HL-60/S4 treated with retinoic acid at 250 ng/mL for 4 days and 3 days (cell line): ENCODE measurements around the gene RGL4.

Experiments
- in situ Hi-C: fragments of 300-500 bp; cut with MboI; formaldehyde crosslinking; loops from 2 replicates; pipeline ENCODE4 v1.7.0; 2022; ENCODE audit warnings: low sequenced_read_pairs

RGL4 gene

DNA sequence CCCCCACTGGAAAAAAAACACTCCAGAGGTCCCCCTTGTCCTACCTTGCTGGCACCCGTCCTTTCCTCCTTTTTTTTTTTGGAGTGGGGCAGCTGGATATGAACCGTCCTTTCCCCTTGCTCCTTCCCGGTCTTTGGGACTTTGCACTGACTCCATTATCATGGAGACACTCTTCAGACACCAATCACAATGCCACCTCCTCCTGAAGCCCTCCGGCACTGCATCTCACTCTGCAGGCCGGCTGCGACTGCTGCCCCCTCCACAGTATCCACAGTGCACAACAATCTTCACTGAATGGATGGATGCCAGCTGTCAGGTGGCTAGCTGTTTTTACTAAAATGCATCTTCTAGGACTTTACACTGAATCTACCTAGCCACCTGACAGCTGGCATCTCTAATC lies 12.7 kb upstream of the RGL4 start:
- in situ Hi-C loops: no loop called here

DNA sequence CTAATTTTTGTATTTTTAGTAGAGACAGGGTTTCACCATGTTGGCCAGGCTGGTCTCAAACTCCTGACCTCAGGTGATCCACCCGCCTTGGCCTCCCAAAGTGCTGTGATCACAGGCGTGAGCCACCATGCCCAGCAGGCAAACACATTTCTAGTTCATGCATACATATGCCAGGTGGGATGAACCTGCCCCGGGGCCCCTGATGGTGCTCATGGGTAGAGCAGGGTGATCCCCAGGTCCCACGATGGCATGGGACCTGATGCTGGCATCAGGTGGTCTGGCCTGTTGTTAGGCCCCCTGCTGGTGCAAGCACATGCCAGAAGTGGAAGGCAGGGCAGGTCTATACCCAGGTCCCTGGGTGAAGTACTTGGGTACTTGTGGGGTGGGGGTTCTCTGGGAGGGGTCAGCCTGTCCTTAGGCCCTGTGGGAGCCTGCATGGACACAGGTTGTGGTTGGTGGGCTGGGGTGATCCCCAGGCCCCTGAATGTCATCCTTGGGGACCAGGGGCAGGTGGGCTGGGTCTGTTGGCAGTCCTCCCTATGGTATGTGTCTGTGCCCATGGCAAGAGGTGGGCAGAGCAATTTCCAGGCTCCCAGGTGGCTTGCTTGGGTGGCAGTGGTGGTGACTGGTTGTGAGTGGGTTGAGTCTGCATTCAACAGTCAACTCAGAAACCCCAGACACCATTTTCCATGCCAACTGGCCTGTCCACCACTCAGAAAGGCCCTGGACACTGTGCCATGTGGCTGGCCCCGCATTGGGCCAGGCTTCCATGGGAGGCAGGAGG lies 9.6 kb upstream of the RGL4 start:
- in situ Hi-C loops: no loop called here

DNA sequence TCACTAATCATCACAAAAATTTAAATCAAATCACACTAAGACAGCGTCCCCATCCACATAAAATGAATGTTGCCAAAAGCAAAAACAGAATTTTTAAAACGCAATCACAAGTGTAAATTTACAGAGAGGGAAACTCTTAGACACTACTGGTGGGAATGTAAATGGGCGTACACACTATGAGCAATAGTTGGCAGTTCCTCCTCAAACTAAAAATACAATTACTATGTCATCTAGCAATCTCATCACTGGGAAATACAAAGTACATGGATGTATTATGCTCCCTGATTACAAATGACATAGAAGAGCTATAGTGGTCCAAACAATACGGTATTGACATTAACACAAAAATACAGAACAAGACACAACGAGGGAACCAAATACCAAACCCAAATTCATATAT lies 8.7 kb upstream of the RGL4 start:
- in situ Hi-C loops: no loop called here

DNA sequence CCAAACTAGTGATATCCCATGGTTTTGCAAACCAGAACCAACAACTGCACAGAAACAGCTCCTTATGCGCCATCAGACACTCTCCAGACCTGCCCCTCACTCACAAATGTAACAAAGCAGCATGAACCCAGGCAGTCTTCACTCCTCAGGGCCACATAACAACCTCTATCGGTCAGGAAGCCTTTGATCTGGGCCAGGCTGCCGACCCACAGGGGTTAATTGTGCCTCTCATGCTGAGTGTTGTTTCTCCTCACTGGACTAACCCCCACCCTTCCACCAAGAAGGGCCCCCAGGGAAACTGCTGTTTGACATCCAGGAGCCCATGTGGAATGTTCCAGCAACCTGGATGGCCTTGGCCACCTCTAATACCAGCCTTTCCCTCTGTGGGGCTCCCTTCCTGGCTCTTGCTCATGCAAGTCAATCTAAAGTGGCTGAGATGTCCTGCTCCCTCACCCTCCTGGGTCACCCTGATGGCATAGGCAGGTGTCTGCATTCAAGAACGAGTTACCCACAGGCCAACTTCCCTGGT lies 7.9 kb upstream of the RGL4 start:
- in situ Hi-C loops: no loop called here

DNA sequence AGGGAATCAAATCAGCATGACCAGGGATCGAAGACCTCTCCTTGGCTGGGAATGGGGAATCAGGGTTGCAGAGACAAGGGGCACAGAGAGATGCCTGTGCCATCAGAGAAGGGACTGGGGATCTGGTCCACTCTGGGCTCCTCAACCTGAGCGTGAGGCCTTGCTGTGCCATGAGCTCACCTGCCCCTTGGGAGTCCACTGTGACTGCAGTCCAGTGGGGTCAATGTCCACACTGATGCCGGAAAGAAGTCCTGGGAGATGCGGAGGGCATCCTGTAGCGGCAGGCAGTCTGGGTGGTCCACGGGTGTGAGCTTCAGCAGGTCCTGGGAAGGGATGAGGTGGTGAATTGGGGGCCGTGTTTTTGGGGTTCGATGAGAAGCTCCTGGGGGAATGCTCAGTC lies 7.3 kb upstream of the RGL4 start:
- in situ Hi-C loops: no loop called here

DNA sequence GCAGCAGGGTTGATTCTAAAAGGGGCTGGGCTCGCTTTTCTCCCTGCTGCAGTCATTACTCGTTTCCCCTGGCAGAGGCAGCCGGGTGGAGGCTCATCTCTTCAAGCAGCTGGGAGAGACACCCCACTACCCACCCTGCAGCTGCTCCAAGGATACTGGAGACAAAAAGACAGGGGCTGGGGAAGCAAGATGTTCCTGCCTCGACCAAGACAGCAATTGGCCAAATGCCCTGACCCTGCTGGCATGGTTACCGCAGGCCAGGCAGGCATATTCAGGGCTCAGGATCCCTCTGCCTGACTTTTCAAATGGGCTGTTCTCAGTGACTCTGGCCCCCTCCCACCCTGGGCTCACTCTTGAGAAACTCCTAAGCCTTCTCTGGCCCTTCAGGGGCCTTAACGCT lies 6.8 kb upstream of the RGL4 start:
- in situ Hi-C loops: no loop called here

DNA sequence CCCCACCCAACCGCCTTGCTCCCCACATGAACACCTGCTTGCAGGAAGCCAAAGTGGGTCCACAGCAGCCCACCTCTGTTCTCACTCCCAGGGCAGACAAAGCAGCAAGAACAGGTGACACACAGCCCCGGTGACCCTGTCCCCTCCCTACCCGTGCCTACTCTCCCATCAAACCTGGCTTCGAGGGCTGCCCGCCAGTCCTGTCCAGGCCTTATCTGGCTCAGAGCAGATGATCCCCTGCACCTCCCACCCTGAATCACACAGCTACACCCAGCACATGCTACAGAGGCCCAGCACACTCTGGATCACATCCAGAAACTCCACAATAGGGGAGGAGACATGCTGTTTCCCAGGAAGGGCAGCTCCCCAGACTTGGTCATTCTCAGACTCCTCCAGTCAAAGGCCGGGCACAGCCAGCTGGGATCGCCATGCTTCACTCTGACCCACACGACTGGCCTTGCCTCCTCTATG lies 6.2 kb upstream of the RGL4 start:
- in situ Hi-C loops: no loop called here

DNA sequence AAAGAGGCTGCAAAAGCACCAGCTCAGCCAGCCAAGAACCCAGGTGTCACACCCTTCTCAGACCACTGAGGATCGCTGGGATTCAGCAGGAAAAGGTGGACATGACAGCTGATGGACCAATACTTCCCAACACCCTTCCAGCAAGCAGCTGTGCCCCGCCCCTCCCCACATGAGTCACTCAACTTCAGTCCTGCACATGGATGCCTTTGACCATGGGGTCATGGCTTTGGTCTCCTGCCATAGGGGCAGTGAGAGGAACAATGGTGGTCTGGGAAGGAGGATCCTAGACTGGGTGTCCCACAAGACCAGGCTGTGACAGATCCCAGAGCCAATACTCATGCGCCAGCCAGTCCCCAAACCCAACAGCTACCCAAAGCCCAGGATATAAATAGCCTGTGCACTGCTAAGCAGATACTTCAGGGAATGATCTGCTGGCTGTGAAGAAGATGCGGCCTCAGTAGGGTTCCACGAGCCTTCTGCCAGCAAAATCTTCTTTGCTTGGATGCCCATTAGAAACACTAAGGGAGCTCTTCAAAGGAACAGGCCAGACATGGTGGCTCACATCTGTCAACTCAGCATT lies 5.5 kb upstream of the RGL4 start:
- in situ Hi-C loops: no loop called here

DNA sequence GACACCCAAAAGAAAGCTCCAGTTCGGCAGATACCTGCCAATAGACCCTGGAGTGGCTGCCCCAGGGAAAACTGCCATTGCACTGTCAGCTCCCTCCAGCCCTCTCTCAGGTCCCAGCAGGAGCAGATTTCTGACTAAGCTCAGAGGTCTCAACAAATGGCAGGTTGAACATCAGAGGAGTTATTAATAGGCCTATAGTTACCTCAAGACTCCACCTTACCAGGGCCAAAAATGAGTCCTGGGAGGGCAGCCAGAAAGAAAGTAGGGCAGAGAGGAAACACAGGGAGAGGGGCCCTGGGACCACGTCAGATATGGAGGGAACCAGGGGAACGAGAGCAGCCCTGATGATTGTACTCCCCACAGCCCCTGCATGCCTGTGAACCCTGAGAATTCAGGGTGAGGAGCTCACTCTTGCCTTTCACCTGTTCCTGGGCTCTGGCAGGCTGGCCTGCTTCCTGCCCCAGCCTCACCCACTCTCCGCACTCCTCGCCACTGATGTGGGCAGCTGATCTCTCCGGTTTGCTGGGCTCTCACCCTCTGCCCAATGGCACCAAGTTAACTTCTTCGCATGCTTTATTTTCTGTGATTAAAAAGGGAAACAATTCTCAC lies 4.3 kb upstream of the RGL4 start:
- in situ Hi-C loops: no loop called here

DNA sequence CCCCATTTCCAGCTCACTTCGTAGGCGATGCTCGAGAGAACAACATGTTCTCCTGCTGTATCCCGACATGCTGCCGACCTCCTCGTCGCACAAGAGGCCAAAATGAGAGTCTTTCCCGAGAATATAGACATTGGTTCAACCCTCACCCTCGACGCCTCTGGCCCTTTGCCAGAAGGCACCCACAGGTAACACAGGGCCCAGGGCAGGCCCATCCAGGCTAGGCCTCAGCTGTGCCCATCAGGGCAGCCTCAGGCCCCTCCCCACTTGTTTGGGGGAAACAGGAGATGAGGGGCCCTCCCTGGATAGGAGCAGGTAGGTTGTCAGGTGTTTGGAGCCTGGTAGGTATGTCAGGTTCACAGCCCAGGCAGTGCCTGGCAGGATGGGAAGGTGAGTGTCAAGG lies 2.7 kb upstream of the RGL4 start:
- in situ Hi-C loops: no loop called here

DNA sequence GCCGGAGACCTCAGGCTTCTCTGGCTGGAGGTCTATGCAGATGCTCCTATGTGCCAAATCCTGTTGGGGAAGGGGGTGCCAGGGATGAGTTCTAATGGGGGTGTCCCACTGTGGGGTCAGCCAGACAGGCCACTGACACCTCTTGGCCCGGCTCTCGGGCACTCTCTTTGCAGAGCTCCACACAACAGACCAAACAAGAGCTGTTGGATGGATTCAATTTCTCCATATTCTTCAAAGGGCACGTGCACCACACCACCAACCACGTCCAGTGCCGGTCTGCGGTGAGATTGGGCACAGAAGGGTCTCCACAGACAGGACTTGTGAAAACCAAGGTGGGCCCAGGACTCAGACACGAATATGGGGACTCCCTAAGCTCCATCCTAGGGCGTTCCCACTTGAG lies 2.2 kb upstream of the RGL4 start:
- in situ Hi-C loops: no loop called here

DNA sequence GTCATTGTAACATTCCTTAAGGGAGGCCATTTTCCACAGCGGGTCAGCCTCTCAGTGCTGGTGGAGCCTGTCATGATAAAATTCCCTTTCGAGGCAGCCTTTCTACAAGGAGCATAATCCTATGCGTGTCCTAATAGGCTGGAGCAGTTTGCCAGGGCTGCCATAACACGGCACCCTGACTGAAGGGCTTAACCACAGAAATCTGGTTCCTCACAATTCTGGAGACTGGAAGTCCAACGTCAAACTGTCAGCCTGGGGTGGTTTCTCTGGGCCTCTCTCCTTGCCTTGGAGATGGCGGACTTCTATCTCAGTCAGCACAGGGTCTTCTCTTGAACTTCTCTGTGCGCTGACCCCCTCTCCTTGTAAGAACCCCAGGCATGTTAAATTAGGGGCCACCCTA lies 1.4 kb upstream of the RGL4 start:
- in situ Hi-C loops: no loop called here

DNA sequence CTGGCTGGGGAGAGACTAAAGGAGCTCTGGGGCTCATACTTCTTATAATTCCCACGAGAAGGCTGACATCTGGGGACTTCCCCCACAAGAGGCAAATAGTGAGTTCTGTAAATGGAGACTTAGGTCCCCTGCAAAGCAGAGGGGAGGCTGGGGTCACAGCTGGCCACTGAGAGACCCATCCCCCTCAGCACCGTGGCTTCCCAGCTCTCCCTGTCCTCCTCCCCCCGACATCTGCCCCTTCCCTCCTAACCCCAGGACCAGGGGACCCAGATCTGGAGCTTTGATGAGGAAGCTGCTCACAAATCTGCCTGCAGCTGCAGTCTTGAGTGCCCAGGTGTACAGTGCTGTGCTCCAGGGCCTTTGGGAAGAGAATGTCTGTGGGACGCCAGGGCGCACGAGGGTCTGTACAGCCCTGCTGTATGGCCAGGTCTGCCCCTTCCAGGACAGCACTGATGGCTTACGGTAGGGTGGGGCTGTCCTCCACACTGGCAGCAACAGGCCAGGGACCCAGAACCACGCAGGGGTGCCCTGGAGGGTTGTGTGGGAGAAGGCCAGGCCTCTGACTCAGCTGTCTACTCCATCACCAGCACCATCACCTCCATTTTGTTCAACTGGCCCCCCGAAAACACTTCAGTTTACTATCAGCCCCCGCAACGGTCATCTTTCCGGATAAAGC lies 1.1 kb downstream of the RGL4 start:
- in situ Hi-C loops: no loop called here

DNA sequence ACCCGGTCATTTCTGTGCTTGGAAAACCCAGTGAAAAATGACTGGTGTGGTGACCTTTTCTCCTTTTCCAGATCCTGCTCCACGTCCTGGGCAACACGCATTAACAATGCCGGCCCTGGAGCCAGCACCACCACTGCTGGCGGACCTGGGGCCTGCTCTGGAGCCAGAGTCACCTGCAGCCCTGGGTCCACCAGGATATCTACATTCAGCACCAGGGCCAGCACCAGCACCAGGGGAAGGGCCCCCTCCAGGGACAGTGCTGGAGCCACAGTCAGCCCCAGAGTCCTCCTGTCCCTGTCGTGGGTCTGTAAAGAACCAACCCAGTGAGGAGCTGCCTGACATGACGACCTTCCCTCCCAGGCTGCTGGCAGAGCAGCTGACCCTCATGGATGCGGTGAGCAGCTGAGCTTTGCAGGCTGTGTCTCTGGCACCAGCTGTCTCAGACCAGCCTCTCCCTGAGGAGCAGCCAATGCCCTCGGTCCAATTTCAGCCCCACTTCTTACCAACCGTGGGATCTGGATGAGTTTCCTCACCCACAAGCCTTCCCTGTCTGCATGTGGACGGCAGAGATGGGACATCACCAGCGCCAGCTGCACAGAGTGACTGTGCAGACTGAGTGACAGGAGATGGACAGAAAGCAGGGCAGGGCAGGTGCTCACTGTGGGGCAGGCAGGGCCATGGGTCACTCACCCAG lies 1.9 kb downstream of the RGL4 start:
- in situ Hi-C loops: no loop called here

DNA sequence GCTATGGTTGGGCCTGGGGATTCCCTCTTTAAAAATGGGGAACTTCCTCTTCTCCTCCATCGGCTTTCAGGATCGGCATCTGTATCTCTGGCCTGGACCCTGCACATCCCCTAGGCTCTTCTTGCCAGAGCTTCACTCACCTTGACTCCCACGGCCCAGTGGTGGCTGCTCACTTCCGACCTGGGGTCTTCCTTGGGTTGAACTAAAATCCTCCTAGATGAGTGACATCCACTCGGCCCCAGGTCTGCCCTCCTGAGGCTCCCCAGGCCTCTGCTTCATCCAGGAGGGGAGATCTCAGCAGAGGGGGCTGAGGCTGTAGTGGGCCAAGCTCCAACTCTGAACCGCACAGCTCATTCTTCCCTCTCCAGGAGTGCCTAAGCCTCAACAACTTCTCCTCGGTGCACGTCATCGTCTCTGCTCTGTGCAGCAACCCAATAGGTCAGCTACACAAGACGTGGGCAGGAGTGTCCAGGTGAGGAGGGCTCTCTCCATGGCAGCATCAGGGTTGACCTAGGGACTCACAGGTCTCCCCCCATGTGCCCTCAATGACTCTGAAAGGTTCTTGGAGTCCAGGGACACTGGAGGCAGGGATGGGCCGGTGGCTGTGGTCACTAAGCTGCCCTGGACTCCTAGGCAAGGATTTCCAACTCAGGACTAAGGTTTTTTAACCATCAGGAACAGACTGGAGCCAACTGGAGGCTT lies 3.3 kb downstream of the RGL4 start:
- in situ Hi-C loops: no loop called here

DNA sequence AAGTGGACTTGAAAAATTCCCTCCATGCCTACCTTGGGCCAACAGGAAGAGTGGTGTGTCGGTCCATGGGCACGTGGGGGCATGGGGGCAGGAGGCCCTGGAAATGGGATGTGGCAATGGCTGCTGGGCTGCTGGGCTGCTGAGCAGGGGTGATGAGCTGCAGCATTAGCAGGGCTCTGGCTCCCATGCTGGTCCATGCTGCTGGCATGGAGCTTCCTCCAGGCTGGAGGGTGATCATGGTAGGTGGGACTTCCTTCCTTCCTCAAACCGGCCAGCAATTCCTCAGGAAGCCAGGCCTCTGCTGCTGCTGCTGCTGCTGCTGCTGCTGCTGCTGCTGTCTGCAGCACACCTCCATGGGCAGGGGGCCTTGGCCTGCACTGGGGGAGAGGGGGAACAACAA lies 4.3 kb downstream of the RGL4 start:
- in situ Hi-C loops: no loop called here

DNA sequence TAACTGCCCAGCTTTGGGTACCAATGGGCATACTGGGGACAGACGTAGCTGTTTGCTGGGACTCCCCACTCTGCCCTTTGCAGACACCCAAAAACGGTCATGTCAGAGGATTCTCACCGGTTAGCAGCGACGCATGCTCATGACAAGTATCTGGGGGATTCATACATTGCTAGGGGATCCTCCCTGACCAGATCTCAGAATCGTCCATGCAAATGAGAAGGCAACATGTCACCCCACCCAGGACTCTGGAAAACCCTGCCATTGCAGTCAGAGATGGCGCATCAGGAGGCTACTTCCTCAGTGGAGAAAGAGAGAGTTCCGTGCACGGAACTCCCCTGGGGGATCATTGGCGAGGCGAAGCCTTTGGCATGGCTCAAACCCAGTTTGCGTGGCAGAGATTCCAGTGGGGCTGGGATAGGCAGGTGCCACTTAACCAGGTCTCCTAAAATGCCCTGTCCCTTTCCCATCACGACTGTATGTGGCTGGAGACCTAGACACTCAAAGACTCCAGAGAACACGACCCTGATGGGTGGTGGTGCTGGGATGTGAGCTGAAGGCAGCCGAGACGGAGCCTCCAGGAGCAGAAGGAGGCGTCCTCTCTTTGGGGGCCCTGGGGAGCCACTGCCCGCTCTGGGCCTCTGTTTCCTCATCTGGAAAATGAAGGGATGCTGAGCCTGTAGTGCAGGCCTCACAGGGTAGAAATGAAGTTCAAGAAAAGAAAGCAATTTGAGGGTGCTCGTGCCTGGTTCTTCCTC lies 4.9 kb downstream of the RGL4 start:
- in situ Hi-C loops: no loop called here

DNA sequence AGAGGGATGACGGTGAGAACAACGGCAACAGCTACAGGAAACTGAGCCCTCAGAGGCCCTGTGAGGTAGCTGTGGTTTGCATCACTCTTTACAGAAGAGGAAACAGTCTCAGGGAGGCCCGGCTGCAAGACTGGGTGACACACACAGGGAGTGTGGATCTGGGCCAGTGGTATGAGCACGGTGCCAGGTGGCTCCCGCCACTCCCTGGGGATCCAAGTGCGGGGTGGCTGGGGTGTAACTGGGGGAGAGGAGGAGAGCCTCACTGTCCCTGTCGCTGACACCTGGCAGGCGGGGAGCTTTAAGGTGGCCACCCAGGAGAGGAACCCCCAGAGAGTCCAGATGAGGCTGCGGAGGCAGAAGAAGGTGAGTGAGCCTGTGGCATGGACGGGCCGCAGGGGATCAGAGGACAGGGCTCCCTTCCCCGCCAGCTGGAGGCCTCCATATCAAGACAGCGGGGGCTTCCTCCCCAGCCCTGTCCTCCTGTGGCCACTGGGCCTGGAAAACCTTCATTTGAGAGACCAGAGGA lies 5.6 kb downstream of the RGL4 start:
- in situ Hi-C loops: no loop called here
